Measurements from ENCODE around the gene ARHGEF17.

DNA sequence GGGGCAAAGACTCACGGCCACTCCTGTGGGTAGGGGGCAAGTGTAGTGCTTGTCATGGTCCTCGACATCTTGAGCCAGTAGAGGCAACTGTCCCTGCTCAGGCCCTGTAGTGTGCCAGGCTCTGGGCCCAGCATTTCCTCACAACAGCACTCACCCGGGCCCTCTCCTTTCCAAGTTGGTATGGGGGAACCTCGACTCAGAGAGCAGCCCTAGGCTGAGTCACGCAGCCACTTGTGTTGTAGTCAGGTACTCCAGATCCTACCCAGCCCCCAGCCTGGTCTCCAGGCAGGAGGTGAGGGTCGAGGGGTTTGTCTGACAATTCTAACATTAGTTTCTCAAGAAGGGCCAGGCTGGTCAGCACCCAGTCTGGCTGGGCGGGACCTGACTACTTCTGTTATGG is 72.3 kb downstream of the ARHGEF17 start:
- TF ChIP-seq CTCF (IDR thresholded peaks at IDR 0.05) (no peak), POLR2A (IDR thresholded peaks at IDR 0.05) (no peak)

Measured in thyroid gland (tissue), 4 donors.